ENCODE results near the gene ALG14.

The ALG14 gene

DNA sequence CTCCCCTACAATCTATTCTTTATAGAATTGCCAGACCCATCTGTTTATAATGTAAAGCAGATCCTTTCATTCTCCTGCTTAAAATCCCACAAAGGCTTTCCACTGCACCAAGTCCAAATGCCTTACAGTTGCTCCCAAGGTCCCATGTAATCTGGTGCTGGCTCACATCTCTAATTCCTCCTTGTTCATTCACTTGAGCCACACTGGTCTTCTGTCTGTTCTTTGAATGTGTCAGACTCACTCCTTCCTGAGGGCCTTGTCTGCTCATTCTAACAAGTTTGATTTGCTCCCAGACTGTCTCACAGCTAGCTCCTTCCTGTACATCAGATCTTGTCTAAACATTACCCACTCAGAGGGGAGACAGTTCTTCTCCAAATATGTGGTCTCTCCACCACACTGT, 38.9 kb downstream of the ALG14 start:
- H3K4me1 ChIP-seq (ENCODE audit: control insufficient read depth, insufficient read depth, low read length): no peaks in the 10 kb centered on the region
- H3K36me3 ChIP-seq (ENCODE audit: control insufficient read depth in 2 of 2, insufficient read depth in 1 of 2, low read length in 2 of 2): no peaks in the 10 kb centered on the region
- ChIA-PET POLR2A (no interaction called here), CTCF (interaction anchor here (0.5 to 2.0 kb wide), 2 partner anchors 119 to 179 kb away, joined by 10 read pairs; no protein-coding TSS in a partner anchor)
- TF ChIP-seq PRDM1 (tag by site-specific recombination; IDR thresholded peaks at IDR 0.05) (no peak), ZNF140 (tag by site-specific recombination; IDR thresholded peaks at IDR 0.05) (no peak), ZNF596 (tag by site-specific recombination; IDR thresholded peaks at IDR 0.05) (no peak), ZNF664 (tag by site-specific recombination; IDR thresholded peaks at IDR 0.05) (no peak), KLF8 (tag by site-specific recombination; IDR thresholded peaks at IDR 0.05) (no peak), ZFP37 (tag by site-specific recombination; IDR thresholded peaks at IDR 0.05) (no peak), YY1 (tag by site-specific recombination; IDR thresholded peaks at IDR 0.05) (no peak), ZNF354C (tag by site-specific recombination; IDR thresholded peaks at IDR 0.05; ENCODE audit: borderline replicate concordance, low read depth) (no peak), ZSCAN16 (tag by site-specific recombination; IDR thresholded peaks at IDR 0.05) (no peak), GLI4 (tag by site-specific recombination; IDR thresholded peaks at IDR 0.05) (no peak), ZNF24 (tag by site-specific recombination; IDR thresholded peaks at IDR 0.05) (no peak), ZNF394 (tag by site-specific recombination; IDR thresholded peaks at IDR 0.05; ENCODE audit: borderline replicate concordance) (no peak), SCRT2 (tag by site-specific recombination; IDR thresholded peaks at IDR 0.05) (no peak), ZBTB48 (tag by site-specific recombination; IDR thresholded peaks at IDR 0.05) (no peak), KLF7 (tag by site-specific recombination; IDR thresholded peaks at IDR 0.05; ENCODE audit: borderline replicate concordance) (no peak)
- TF ChIP-seq, protein P1, sequence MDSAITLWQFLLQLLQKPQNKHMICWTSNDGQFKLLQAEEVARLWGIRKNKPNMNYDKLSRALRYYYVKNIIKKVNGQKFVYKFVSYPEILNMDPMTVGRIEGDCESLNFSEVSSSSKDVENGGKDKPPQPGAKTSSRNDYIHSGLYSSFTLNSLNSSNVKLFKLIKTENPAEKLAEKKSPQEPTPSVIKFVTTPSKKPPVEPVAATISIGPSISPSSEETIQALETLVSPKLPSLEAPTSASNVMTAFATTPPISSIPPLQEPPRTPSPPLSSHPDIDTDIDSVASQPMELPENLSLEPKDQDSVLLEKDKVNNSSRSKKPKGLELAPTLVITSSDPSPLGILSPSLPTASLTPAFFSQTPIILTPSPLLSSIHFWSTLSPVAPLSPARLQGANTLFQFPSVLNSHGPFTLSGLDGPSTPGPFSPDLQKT (IDR thresholded peaks at IDR 0.05; ENCODE audit: borderline replicate concordance, low read depth, low read length): no peak
- H3K9me3 ChIP-seq (ENCODE audit: control insufficient read depth, insufficient read depth, low read depth, low read length): no peaks in the 10 kb centered on the region
- H3K27ac ChIP-seq (ENCODE audit: extremely low read depth, low read depth, low read length): no peak overlapping the region
- no peak overlapping the region for H3K4me3 ChIP-seq (ENCODE audit: low read depth, low read length)

DNA sequence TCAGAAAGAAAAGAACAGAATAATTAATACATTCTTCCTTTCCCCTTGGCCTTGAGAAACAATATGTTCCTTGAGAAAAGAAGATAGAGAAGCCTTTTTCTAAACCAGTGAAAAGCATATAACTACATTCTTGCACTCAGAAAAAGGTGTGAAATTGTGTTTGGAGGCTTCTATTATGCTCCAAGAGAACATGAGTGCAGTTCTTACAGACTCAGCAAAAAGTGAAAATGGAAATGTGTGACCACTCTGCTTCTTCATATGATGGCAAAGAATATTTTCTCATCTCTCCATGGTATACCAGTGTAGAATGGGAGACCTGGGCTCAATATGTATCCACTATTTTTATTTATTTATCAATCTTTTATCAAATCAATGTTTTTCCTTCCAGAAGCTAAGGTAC, 43.2 kb downstream of the ALG14 start:
- POLR2A ChIA-PET: no interaction called here
- no peak for TF ChIP-seq TCF7L2 (IDR thresholded peaks at IDR 0.05; ENCODE audit: borderline replicate concordance, low read depth, low read length)
- no peak for TF ChIP-seq ZNF350 (tag by site-specific recombination; IDR thresholded peaks at IDR 0.05)
- no peak for TF ChIP-seq ZNF843 (tag by site-specific recombination; IDR thresholded peaks at IDR 0.05)
- TF ChIP-seq, protein P2, sequence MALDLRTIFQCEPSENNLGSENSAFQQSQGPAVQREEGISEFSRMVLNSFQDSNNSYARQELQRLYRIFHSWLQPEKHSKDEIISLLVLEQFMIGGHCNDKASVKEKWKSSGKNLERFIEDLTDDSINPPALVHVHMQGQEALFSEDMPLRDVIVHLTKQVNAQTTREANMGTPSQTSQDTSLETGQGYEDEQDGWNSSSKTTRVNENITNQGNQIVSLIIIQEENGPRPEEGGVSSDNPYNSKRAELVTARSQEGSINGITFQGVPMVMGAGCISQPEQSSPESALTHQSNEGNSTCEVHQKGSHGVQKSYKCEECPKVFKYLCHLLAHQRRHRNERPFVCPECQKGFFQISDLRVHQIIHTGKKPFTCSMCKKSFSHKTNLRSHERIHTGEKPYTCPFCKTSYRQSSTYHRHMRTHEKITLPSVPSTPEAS (tag by site-specific recombination; IDR thresholded peaks at IDR 0.05): no peak
- no peak for TF ChIP-seq ZNF211 (tag by site-specific recombination; IDR thresholded peaks at IDR 0.05; ENCODE audit: low read depth)
- peaks cover 0 to 10% of the 10 kb centered on the region in 2 experiments; a peak in 2 of 3 replicates for H3K36me3 ChIP-seq (ENCODE audit: control insufficient read depth in 2 of 2, insufficient read depth in 1 of 2, low read length in 2 of 2)
- no peaks in the 10 kb centered on the region for H3K4me1 ChIP-seq (ENCODE audit: control insufficient read depth, insufficient read depth, low read length)
- CTCF ChIA-PET: interaction anchor here (0.5 to 1.3 kb wide), 3 partner anchors 12 to 175 kb away, joined by 3 to 5 read pairs (median 4); no protein-coding TSS in a partner anchor
- H3K4me3 ChIP-seq (ENCODE audit: low read depth, low read length): no peak overlapping the region
- H3K27ac ChIP-seq (ENCODE audit: extremely low read depth, low read depth, low read length): no peak overlapping the region
- no peaks in the 10 kb centered on the region for H3K9me3 ChIP-seq (ENCODE audit: control insufficient read depth, insufficient read depth, low read depth, low read length)

DNA sequence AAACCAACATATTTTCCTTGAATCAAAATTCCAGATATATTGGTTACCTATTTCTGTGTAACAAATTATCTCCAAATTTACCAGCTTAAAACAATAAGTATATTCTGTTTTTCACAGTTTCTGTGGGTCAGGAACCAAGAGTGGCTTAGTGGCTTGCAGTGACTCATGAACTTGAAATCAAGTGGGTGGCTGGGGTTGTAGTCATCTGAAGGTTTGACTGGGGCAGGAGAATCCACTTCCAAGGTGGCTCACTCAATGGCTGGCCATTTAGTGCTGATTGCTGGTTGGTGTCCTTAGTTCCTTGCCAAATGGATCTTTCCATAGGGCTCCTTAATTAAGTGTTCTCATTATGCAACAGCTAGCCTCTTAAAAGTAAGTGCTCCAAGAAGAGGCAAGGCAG, 43.8 kb downstream of the ALG14 start:
- Histone ChIP-seq H3K27ac (ENCODE audit: extremely low read depth, low read depth, low read length) (no peak overlapping the region), H3K4me3 (ENCODE audit: low read depth, low read length) (no peak overlapping the region), H3K36me3 (ENCODE audit: control insufficient read depth in 2 of 2, insufficient read depth in 1 of 2, low read length in 2 of 2) (peaks cover 0 to 10% of the 10 kb centered on the region in 2 experiments; a peak in 2 of 3 replicates), H3K4me1 (ENCODE audit: control insufficient read depth, insufficient read depth, low read length) (no peaks in the 10 kb centered on the region), H3K9me3 (ENCODE audit: control insufficient read depth, insufficient read depth, low read depth, low read length) (no peaks in the 10 kb centered on the region)
- ChIA-PET CTCF (interaction anchor here (0.5 to 1.3 kb wide), 4 partner anchors 14 to 488 kb away, joined by 3 to 4 read pairs (median 3); no protein-coding TSS in a partner anchor), POLR2A (no interaction called here)
- no peak for TF ChIP-seq ZNF146 (tag by site-specific recombination; IDR thresholded peaks at IDR 0.05)
- TF ChIP-seq, protein P3, sequence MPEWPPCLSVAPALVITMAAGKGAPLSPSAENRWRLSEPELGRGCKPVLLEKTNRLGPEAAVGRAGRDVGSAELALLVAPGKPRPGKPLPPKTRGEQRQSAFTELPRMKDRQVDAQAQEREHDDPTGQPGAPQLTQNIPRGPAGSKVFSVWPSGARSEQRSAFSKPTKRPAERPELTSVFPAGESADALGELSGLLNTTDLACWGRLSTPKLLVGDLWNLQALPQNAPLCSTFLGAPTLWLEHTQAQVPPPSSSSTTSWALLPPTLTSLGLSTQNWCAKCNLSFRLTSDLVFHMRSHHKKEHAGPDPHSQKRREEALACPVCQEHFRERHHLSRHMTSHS (tag by site-specific recombination; IDR thresholded peaks at IDR 0.05): no peak
- peak; percentile 42 for TF ChIP-seq SETDB1 (IDR thresholded peaks at IDR 0.05; ENCODE audit: insufficient read length, low read length)

Measured in HEK293 (cell line).